Transverse colon (tissue), 4 donors: ENCODE measurements around the gene SEMA6B. TPM values are rescaled to one million over a fixed set of nuclear protein-coding genes. Genes with fewer than 3 reads are reported as not detected.

Source experiments
- DNase-seq: peaks from one replicate; pipeline ENCODE4 v3.0.0-alpha.2; 2019
- H3K27ac ChIP-seq, 4 donors: fragments of 200-600 bp; sonication (generic); 2 replicates each; pipeline ENCODE4 v1.5.1; 2016 to 2018; ENCODE audit warnings: inconsistent platforms in 4 of 4
- H3K27me3 ChIP-seq: fragments of 200-600 bp; sonication (generic); 2 replicates; pipeline ENCODE4 v1.5.1; 2017; ENCODE audit warnings: inconsistent platforms
- H3K36me3 ChIP-seq, 4 donors: fragments of 200-600 bp; sonication (generic); 2 replicates each; pipeline ENCODE4 v1.5.1; 2017 to 2019; ENCODE audit warnings: inconsistent platforms in 4 of 4
- H3K4me1 ChIP-seq, 4 donors: fragments of 200-600 bp; sonication (generic); 2 replicates each; pipeline ENCODE4 v1.5.1; 2017 to 2020; ENCODE audit warnings: inconsistent platforms in 4 of 4
- H3K4me3 ChIP-seq, 4 donors: fragments of 200-600 bp; sonication (generic); 1 replicate in 1 of 4; 2 replicates in 3 of 4; pipeline versions ENCODE4 v1.5.1 to v1.6.1; 2017 to 2019; ENCODE audit warnings: inconsistent platforms in 4 of 4
- H3K9me3 ChIP-seq, 2 donors: fragments of 200-600 bp; sonication (generic); 2 replicates each; pipeline ENCODE4 v1.5.1; 2017 to 2019; ENCODE audit warnings: inconsistent platforms in 2 of 2
- CTCF ChIP-seq, 5 experiments: fragments of 200-600 bp in 3 of 5; fragments of 450-650 bp in 2 of 5; sonication (generic) in 3 of 5; IDR thresholded peaks; 1 replicate in 2 of 5; 2 replicates in 3 of 5; pipeline ENCODE4 v1.5.1; 2016 to 2017; ENCODE audit warnings: antibody characterized with exemption in 5 of 5, inconsistent platforms in 3 of 5, mild to moderate bottlenecking in 2 of 5, moderate library complexity in 1 of 5
- EP300 ChIP-seq: sonication (generic); formaldehyde crosslinking; IDR thresholded peaks from one replicate; pipeline ENCODE4 v1.6.1; 2017; ENCODE audit warnings: antibody characterized with exemption, low read depth
- POLR2A ChIP-seq: fragments of 450-650 bp; IDR thresholded peaks from one replicate; pipeline ENCODE4 v1.6.1; 2016; ENCODE audit warnings: antibody characterized with exemption, mild to moderate bottlenecking, moderate library complexity
- POLR2AphosphoS5 ChIP-seq, 3 donors: sonication (generic); formaldehyde crosslinking; IDR thresholded peaks; one replicate each; pipeline ENCODE4 v1.6.1; 2016; ENCODE audit warnings: antibody characterized with exemption in 3 of 3
- WGBS, 2 donors: methylation state at CpG; one replicate each; pipeline ENCODE4 v1.1.5; 2018; ENCODE audit warnings: low coverage in 1 of 2; 5-methylcytosine and 5-hydroxymethylcytosine counted together
- in situ Hi-C, 4 donors: fragments of 200-750 bp; cut with MboI; loops; one replicate each; pipeline versions ENCODE4 v1.15.0 to v1.15.1; 2017; ENCODE audit warnings: low sequenced_read_pairs in 3 of 4, low pct_ligation_motif_present in 1 of 4, low pct_unique_long_range_greater_than_20kb in 1 of 4
- intact Hi-C: fragments of 100-400 bp; cut with DNase I; formaldehyde crosslinking; loops from one replicate; pipeline ENCODE4 v1.15.1; 2023; ENCODE audit warnings: low total_unique reads
- total RNA-seq, 4 donors: library from RNA; depleted of rRNA; stranded (reverse); fragments of >200 nt; gene quantifications; one replicate each; pipeline ENCODE4 v1.1.0, GENCODE V29; 2016

SEMA6B gene
- total RNA-seq, 4 donors from 2014 or later = 1.00 to 4.1 (median 1.7) TPM

- 71% methylated on average over 18 of the region's 23 CpGs; no CpG with 5 or more reads in 1 of the 2 donors for WGBS, 2 donors
- intact Hi-C loops (no loop called here), in situ Hi-C loops (no loop called here)
- peaks cover 4% of the 10 kb centered on the region for H3K27me3 ChIP-seq
- no peaks in the 10 kb centered on the region for H3K36me3 ChIP-seq
- no peak for TF ChIP-seq EP300
- TF ChIP-seq POLR2AphosphoS5 (IDR thresholded peaks at IDR 0.05) = no peak
- no peak for TF ChIP-seq CTCF (IDR thresholded peaks at IDR 0.05)
- no peak for TF ChIP-seq POLR2A
- no peaks in the 10 kb centered on the region for H3K4me1 ChIP-seq
- no peak overlapping the region for H3K27ac ChIP-seq
- DNase-seq = no peak
- H3K9me3 ChIP-seq = no peaks in the 10 kb centered on the region
- no peak overlapping the region for H3K4me3 ChIP-seq
These were observed 33.9 kb downstream of the SEMA6B start for GRCh38 chr19:4525563-4526002.

GRCh38 chr19:4524808-4525562, 34.5 kb downstream of the SEMA6B start:
- DNase-seq = peak; percentile 66
- no peaks in the 10 kb centered on the region for H3K36me3 ChIP-seq
- 59% methylated on average over 20 of the region's 23 CpGs; no CpG with 5 or more reads in 1 of the 2 donors for WGBS, 2 donors
- H3K4me1 ChIP-seq = no peaks in the 10 kb centered on the region
- H3K27ac ChIP-seq = no peak overlapping the region
- no peaks in the 10 kb centered on the region for H3K9me3 ChIP-seq
- in situ Hi-C loops = no loop called here
- no peak overlapping the region for H3K4me3 ChIP-seq
- no peak for TF ChIP-seq EP300
- no peak for TF ChIP-seq POLR2AphosphoS5 (IDR thresholded peaks at IDR 0.05)
- TF ChIP-seq CTCF (IDR thresholded peaks at IDR 0.05) = peak; percentile 43 to 73 (median 57)
- no peak for TF ChIP-seq POLR2A
- intact Hi-C loops = no loop called here
- no peaks in the 10 kb centered on the region for H3K27me3 ChIP-seq

- DNase-seq = peak; percentile 59
- H3K4me1 ChIP-seq = peaks cover 0 to 7% (median 3%) of the 10 kb centered on the region in 4 donors
- no peak overlapping the region for H3K4me3 ChIP-seq
- H3K27ac ChIP-seq = no peak overlapping the region
- H3K27me3 ChIP-seq = no peaks in the 10 kb centered on the region
- intact Hi-C loops = no loop called here
- TF ChIP-seq CTCF (IDR thresholded peaks at IDR 0.05) = peak; percentile 57 to 67 (median 62)
- TF ChIP-seq POLR2AphosphoS5 (IDR thresholded peaks at IDR 0.05) = no peak
- no peaks in the 10 kb centered on the region for H3K9me3 ChIP-seq
- no peaks in the 10 kb centered on the region for H3K36me3 ChIP-seq
- 65% methylated on average over 32 of the region's 53 CpGs; no CpG with 5 or more reads in 1 of the 2 donors for WGBS, 2 donors
- in situ Hi-C loops = no loop called here
These were observed 36.0 kb downstream of the SEMA6B start for GRCh38 chr19:4523306-4524110.

- H3K27me3 ChIP-seq = no peaks in the 10 kb centered on the region
- H3K9me3 ChIP-seq = no peaks in the 10 kb centered on the region
- H3K27ac ChIP-seq = no peak overlapping the region
- H3K4me3 ChIP-seq = no peak overlapping the region
- H3K36me3 ChIP-seq = no peaks in the 10 kb centered on the region
- no peak for DNase-seq
- 90 to 97% methylated on average over 6 to 15 of the region's 15 CpGs for WGBS, 2 donors
- H3K4me1 ChIP-seq = peaks cover 0 to 7% (median 3%) of the 10 kb centered on the region in 4 donors
- intact Hi-C loops = no loop called here
- no peak for TF ChIP-seq CTCF (IDR thresholded peaks at IDR 0.05)
- no peak for TF ChIP-seq POLR2A
- TF ChIP-seq POLR2AphosphoS5 (IDR thresholded peaks at IDR 0.05) = no peak
- TF ChIP-seq EP300 = no peak
- in situ Hi-C loops = no loop called here
These were observed 37.0 kb downstream of the SEMA6B start for GRCh38 chr19:4522291-4523002.
